Measurements from ENCODE around the gene KLHDC7B. TPM values are rescaled to one million over a fixed set of nuclear protein-coding genes. Genes with fewer than 3 reads are reported as not detected.

KLHDC7B gene
- total RNA-seq, 1 donor from 2014 or later, result 0.77 TPM

GRCh38 chr22:50544746-50545253, 899 bp upstream of the KLHDC7B start:
- intact Hi-C loops (cut with DNase I), result no loop called here
- DNase-seq, result peak; percentile 84
- no peak for TF ChIP-seq CTCF (IDR thresholded peaks at IDR 0.05)
- H3K27ac ChIP-seq, result peak overlapping the region; percentile 97
- peaks cover 41% of the 10 kb centered on the region for H3K27me3 ChIP-seq (ENCODE audit: low read depth)
- peaks cover 55% of the 10 kb centered on the region for H3K4me1 ChIP-seq
- H3K4me3 ChIP-seq, result no peak overlapping the region
- no peaks in the 10 kb centered on the region for H3K9me3 ChIP-seq
- no peaks in the 10 kb centered on the region for H3K36me3 ChIP-seq
- peak; percentile 34 to 54 for ATAC-seq

GRCh38 chr22:50546326-50547262, 895 bp downstream of the KLHDC7B start:
- no peak overlapping the region for H3K27ac ChIP-seq
- ATAC-seq (no peak), DNase-seq (peak; percentile 45)
- intact Hi-C loops (cut with DNase I), result no loop called here
- no peak for TF ChIP-seq CTCF (IDR thresholded peaks at IDR 0.05)
- peaks cover 43% of the 10 kb centered on the region for H3K27me3 ChIP-seq (ENCODE audit: low read depth)
- no peaks in the 10 kb centered on the region for H3K36me3 ChIP-seq
- no peaks in the 10 kb centered on the region for H3K9me3 ChIP-seq
- peaks cover 44% of the 10 kb centered on the region for H3K4me1 ChIP-seq
- H3K4me3 ChIP-seq, result no peak overlapping the region

- H3K27ac ChIP-seq, result no peak overlapping the region
- no peak overlapping the region for H3K4me3 ChIP-seq
- peaks cover 43% of the 10 kb centered on the region for H3K27me3 ChIP-seq (ENCODE audit: low read depth)
- ATAC-seq (no peak), DNase-seq (peak; percentile 45)
- intact Hi-C loops (cut with DNase I), result no loop called here
- peaks cover 44% of the 10 kb centered on the region for H3K4me1 ChIP-seq
- H3K36me3 ChIP-seq, result no peaks in the 10 kb centered on the region
- H3K9me3 ChIP-seq, result no peaks in the 10 kb centered on the region
- no peak for TF ChIP-seq CTCF (IDR thresholded peaks at IDR 0.05)
Measured at GRCh38 chr22:50547263-50547985, 1.7 kb downstream of the KLHDC7B start.

GRCh38 chr22:50548040-50548920, 2.6 kb downstream of the KLHDC7B start:
- Histone ChIP-seq H3K4me3 (peak overlapping the region; percentile 48), H3K27ac (peak overlapping the region; percentile 60), H3K9me3 (no peaks in the 10 kb centered on the region), H3K4me1 (peaks cover 39% of the 10 kb centered on the region), H3K27me3 (ENCODE audit: low read depth) (peaks cover 43% of the 10 kb centered on the region), H3K36me3 (no peaks in the 10 kb centered on the region)
- TF ChIP-seq CTCF (IDR thresholded peaks at IDR 0.05), result no peak
- intact Hi-C loops (cut with DNase I), result no loop called here
- ATAC-seq (peak in 1 of 2 donors; percentile 5), DNase-seq (peak; percentile 58)

All from lower lobe of right lung (tissue), 2 donors.